Measurements from ENCODE around the gene ABHD12B.

DNA sequence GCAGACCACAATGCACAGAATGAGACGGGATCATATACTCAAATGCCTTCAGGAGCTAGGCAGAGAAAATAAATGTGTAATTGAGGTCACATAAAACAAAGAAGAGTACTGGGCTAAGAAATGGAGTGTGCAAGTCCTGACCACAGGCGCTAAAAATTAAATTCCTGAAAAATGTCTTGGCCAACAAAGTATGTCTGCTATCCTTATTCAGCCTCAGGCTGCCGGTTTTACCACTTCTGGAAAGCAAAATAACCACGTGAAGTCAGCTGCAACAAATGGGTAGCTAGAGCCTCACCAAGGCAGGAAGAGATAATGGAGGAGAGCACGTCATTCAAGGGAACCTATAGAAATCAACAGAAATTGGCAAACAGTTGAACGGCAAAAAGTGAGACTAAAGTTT is 69.3 kb downstream of the ABHD12B start:
- TF ChIP-seq EZH2 (IDR thresholded peaks at IDR 0.05; ENCODE audit: borderline replicate concordance, low read length): no peak
- TF ChIP-seq, protein P1, sequence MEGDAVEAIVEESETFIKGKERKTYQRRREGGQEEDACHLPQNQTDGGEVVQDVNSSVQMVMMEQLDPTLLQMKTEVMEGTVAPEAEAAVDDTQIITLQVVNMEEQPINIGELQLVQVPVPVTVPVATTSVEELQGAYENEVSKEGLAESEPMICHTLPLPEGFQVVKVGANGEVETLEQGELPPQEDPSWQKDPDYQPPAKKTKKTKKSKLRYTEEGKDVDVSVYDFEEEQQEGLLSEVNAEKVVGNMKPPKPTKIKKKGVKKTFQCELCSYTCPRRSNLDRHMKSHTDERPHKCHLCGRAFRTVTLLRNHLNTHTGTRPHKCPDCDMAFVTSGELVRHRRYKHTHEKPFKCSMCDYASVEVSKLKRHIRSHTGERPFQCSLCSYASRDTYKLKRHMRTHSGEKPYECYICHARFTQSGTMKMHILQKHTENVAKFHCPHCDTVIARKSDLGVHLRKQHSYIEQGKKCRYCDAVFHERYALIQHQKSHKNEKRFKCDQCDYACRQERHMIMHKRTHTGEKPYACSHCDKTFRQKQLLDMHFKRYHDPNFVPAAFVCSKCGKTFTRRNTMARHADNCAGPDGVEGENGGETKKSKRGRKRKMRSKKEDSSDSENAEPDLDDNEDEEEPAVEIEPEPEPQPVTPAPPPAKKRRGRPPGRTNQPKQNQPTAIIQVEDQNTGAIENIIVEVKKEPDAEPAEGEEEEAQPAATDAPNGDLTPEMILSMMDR (IDR thresholded peaks at IDR 0.05; ENCODE audit: low read length): no peak
